ENCODE results near the gene CASP10. TPM values are rescaled to one million over a fixed set of nuclear protein-coding genes. Genes with fewer than 3 reads are reported as not detected.

The CASP10 gene
- total RNA-seq, 4 donors from 2014 or later = 17.8 to 26.5 (median 20.8) TPM

DNA sequence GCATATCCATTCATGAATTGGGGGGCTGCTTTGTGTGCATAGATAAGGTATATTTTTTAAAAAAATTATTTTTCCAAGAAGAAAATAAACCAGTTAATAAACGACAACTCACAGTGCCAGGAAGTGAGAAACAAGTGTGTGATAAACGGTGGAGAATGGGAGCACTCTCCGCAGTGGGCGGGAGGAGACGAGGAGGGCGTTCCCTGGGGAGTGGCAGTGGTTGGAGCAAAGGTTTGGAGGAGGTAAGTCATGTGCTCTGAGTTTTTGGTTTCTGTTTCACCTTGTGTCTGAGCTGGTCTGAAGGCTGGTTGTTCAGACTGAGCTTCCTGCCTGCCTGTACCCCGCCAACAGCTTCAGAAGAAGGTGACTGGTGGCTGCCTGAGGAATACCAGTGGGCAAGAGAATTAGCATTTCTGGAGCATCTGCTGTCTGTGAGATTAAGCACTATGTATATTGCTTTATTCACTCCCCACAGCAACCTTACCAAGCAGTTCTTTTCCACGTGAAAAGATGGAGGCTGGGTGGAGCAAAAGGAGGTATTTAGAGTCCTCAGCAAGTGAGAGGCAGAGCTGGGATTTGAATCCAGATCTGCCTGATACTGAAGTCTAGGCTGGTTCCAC is 50.4 kb downstream of the CASP10 start:
- TF ChIP-seq, protein P1, sequence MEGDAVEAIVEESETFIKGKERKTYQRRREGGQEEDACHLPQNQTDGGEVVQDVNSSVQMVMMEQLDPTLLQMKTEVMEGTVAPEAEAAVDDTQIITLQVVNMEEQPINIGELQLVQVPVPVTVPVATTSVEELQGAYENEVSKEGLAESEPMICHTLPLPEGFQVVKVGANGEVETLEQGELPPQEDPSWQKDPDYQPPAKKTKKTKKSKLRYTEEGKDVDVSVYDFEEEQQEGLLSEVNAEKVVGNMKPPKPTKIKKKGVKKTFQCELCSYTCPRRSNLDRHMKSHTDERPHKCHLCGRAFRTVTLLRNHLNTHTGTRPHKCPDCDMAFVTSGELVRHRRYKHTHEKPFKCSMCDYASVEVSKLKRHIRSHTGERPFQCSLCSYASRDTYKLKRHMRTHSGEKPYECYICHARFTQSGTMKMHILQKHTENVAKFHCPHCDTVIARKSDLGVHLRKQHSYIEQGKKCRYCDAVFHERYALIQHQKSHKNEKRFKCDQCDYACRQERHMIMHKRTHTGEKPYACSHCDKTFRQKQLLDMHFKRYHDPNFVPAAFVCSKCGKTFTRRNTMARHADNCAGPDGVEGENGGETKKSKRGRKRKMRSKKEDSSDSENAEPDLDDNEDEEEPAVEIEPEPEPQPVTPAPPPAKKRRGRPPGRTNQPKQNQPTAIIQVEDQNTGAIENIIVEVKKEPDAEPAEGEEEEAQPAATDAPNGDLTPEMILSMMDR (IDR thresholded peaks at IDR 0.05; ENCODE audit: low read depth) = no peak

DNA sequence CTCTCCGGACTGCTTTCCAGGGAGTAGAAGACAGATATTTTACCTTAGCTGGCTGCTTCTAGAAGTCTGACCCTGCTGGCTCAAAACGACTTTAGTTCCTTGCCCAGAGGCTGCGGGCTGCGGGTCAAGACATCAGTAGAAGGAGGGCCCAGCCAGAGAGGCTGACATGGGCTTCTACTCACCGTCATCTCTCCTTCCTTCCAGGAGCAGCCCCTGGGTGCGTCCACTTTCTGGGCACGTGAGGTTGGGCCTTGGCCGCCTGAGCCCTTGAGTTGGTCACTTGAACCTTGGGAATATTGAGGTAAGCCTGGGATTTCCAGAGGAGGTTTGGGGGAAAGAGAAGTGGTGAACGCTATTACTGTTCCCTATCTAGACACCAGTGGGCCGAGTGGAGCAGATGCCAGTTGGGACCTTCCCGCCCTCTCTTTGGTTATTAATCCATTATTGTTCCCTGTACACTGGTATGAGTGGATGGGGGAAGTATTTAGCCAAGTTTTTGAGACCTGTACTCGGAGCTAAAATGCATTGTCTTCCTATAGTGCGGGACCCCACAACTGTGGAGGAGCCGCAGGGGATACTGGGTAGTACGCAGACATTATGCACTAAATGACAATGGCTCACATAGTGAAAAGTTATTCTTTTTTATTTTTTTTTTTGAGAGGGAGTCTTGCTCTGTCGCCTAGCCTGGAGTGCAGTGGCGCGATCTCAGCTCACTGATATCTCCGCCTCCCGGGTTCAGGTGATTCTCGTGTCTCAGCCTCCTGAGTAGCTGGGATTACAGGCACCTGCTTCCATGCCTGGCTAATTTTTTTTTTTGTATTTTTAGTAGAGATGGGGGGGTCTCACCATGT is 51.1 kb downstream of the CASP10 start:
- TF ChIP-seq, protein P1 (IDR thresholded peaks at IDR 0.05; ENCODE audit: low read depth) = no peak

DNA sequence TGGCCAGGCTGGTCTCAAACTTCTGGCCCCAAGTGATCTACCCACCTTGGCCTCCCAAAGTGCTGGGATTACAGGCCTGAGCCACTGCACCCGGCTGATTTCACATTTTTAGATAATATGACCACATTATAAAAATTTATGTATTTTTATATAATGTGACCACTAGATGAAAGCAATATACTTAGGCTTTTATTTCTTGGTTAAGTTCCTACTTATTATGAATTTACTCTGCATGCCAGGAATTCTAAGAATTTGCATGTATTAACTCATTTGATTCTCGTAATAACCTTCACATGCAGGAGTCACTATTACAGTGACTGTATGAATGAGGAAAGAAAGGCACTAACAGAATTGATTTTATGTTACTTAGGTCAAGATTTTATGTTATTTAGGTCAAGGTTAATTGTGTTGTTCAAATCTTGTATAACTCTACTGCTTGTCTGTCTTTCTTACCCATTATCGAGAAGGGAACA is 51.8 kb downstream of the CASP10 start:
- TF ChIP-seq, protein P1 (IDR thresholded peaks at IDR 0.05; ENCODE audit: low read depth) = no peak

GRCh38 chr2:201235860-201236811 is 53.2 kb downstream of the CASP10 start:
- TF ChIP-seq, protein P1 (IDR thresholded peaks at IDR 0.05; ENCODE audit: low read depth) = no peak

DNA sequence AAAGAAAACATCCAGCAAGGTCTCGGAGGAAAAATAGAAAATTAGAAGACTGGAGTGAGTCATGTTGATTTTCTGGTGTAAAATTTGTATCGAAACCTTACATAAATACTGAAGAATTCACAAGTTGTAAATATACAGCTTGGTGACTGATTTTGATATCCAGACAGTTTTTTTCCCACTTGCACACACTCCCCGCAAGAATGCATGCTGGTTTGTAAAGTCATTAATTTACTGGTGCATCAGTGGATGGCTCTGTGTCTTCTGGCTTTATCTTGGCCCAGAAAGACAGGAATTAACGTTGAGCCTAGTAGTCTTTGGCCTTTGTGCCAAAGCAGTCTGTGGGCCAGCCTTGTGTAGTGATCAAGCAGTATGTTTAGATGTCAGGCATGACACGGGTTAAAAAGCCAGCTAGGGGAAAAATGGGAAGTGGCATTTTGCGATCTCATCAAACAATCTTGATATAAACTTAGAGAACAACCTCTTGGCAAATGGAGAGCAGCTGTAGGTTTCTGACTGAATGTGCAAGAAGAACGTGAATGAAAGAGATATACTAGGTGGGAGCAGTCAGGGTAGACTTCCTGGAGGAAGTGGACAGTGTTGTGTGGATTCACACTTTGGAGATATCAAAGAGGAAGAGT is 54.7 kb downstream of the CASP10 start:
- TF ChIP-seq, protein P1 (IDR thresholded peaks at IDR 0.05; ENCODE audit: low read depth) = no peak

- TF ChIP-seq, protein P1 (IDR thresholded peaks at IDR 0.05; ENCODE audit: low read depth) = no peak
Measured at GRCh38 chr2:201242571-201243277, 59.8 kb downstream of the CASP10 start.

Data from subcutaneous adipose tissue (tissue), 4 donors.